ENCODE data around the gene SENP7. TPM values are rescaled to one million over a fixed set of nuclear protein-coding genes. Genes with fewer than 3 reads are reported as not detected.

Gene SENP7
- total and polyA plus RNA-seq, 11 donors = 5.3 to 12.0 (median 8.2) TPM

DNA sequence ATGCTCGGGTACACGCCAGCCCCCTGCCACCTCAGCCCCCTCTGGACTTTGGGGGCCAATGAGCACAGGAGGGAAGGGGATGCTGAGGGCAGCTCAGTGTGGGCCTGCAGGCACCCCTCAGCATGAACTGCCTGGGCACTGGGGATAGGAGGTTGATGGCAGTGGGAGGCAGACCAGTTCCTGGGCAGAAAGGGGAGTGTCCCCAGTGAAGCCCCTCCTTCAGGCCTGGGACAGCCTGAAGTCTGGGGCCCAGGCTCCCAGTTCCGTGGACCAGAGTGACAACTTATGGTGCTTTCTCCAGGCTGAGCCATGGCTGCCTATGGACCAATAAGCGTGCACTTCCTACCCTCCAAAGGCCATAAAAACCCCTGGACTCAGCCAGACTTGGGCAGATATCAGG lies 129.4 kb downstream of the SENP7 start:
- intact Hi-C loops (cut with DNase I) = loop anchor here in 5 of 10 donors (5.0 to 10.0 kb wide), 6 partner anchors 149 to 639 kb away; no protein-coding TSS in a partner anchor
- peaks cover 0 to 19% (median 4%) of the 10 kb centered on the region in 12 donors for H3K9me3 ChIP-seq
- no peak for DNase-seq
- no peak overlapping the region for H3K4me3 ChIP-seq
- peaks cover 0 to 40% (median 12%) of the 10 kb centered on the region in 12 donors for H3K4me1 ChIP-seq
- WGBS, 4 donors = 95 to 100% (median 98%) methylated on average over 2 to 4 of the region's 4 CpGs
- TF ChIP-seq, protein P1, sequence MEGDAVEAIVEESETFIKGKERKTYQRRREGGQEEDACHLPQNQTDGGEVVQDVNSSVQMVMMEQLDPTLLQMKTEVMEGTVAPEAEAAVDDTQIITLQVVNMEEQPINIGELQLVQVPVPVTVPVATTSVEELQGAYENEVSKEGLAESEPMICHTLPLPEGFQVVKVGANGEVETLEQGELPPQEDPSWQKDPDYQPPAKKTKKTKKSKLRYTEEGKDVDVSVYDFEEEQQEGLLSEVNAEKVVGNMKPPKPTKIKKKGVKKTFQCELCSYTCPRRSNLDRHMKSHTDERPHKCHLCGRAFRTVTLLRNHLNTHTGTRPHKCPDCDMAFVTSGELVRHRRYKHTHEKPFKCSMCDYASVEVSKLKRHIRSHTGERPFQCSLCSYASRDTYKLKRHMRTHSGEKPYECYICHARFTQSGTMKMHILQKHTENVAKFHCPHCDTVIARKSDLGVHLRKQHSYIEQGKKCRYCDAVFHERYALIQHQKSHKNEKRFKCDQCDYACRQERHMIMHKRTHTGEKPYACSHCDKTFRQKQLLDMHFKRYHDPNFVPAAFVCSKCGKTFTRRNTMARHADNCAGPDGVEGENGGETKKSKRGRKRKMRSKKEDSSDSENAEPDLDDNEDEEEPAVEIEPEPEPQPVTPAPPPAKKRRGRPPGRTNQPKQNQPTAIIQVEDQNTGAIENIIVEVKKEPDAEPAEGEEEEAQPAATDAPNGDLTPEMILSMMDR (IDR thresholded peaks at IDR 0.05) = no peak
- no peak for TF ChIP-seq POLR2A (IDR thresholded peaks at IDR 0.05)
- no peak overlapping the region for H3K27ac ChIP-seq
- no peaks in the 10 kb centered on the region for H3K36me3 ChIP-seq
- H3K27me3 ChIP-seq = no peaks in the 10 kb centered on the region
- ATAC-seq = peak in 1 of 4 donors; percentile 9

DNA sequence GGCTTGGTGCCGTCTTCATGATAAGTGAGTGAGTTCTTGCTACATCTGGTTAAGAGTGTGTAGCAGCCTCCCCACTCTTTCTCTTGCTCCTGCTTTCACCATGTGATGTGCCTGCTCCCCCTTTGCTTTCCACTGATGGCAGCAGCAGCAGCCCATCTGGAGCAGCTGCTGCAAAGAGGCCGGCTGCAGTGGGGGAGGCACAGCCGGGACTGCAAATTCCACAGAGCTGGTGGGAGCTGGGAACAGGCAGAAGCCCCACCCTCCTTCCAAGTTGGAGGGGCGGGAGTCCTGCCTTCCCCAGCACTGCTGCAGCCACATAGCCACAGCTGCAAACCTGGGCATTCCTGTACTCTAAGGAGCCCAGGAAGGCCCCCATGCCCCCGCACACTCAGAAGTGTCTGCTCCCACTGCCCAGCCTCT lies 129.8 kb downstream of the SENP7 start:
- intact Hi-C loops (cut with DNase I) = loop anchor here in 5 of 10 donors (5.0 to 10.0 kb wide), 6 partner anchors 148 to 638 kb away; no protein-coding TSS in a partner anchor
- Histone ChIP-seq H3K9me3 (peaks cover 0 to 19% (median 0%) of the 10 kb centered on the region in 12 donors), H3K27ac (no peak overlapping the region), H3K36me3 (no peaks in the 10 kb centered on the region), H3K4me3 (no peak overlapping the region), H3K4me1 (peaks cover 0 to 44% (median 14%) of the 10 kb centered on the region in 12 donors), H3K27me3 (no peaks in the 10 kb centered on the region)
- TF ChIP-seq, protein P1 (IDR thresholded peaks at IDR 0.05) = no peak
- TF ChIP-seq POLR2A (IDR thresholded peaks at IDR 0.05) = no peak
- 54 to 60% (median 57%) methylated on average over 4 to 5 of the region's 5 CpGs for WGBS, 4 donors
- DNase-seq (no peak), ATAC-seq (peak in 3 of 4 donors; percentile 16 to 38 (median 33))

DNA sequence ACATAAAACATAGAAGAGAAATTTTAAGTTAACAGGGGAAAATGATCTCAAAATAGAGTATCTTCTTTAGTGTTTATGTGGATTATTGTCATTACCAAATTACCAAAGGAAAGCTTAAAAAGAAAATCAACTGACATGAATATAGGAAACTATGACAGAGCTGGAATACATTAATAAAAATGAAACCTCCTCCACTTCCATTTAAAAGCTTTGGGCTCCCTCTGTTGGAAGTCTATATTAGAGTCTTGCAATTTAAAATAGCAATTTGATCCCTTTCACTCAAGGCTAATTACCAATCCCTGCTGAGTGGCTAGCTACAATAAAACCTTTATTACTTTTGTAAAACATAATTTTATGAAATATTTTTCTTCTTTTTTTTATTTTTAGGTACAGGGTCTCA lies 131.2 kb downstream of the SENP7 start:
- peaks cover 0 to 54% (median 23%) of the 10 kb centered on the region in 12 donors for H3K4me1 ChIP-seq
- no peaks in the 10 kb centered on the region for H3K36me3 ChIP-seq
- intact Hi-C loops (cut with DNase I) = loop anchor here in 6 of 10 donors (2.0 to 10.0 kb wide), 7 partner anchors 147 to 637 kb away; no protein-coding TSS in a partner anchor
- peaks cover 0 to 17% (median 0%) of the 10 kb centered on the region in 12 donors for H3K9me3 ChIP-seq
- no peak overlapping the region for H3K4me3 ChIP-seq
- ATAC-seq (peak in 1 of 4 donors; percentile 59), DNase-seq (no peak)
- no peaks in the 10 kb centered on the region for H3K27me3 ChIP-seq
- TF ChIP-seq, protein P1 (IDR thresholded peaks at IDR 0.05) = peak; percentile 19 to 65 (median 48)
- no peak for TF ChIP-seq POLR2A (IDR thresholded peaks at IDR 0.05)
- H3K27ac ChIP-seq = peak overlapping the region in 1 of 12 donors; percentile 17

DNA sequence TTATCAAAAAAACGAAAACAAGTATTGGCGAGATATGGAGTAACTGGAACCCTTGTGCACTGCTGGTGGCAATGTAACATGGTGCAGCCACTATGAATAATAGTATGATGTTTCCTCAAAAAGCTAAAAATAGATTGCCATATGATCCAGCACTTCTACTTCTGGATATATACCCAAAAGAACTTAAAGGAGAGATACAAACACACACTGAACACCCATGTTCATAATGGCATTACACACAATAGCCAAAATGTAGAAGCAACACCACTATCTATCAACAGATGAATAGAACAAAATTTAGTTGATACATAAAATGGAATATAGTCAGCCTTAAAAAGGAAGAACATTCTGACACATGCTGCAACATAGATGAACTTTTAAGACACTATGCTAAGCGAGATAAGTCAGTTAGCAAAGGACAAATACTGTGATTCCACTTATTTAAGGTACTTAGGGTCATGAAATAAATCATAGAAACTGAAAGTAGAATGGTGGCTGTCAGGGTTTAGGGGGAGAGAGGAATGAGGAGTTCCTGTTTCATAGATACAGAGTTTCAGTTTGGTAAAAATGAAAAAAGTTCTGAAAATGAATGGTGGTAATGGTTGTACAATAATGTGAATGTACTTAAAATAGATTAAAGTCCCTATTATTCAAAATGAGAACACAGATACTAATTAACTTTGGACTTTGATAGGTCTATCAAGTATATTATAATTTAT lies 133.2 kb downstream of the SENP7 start:
- DNase-seq = no peak
- H3K36me3 ChIP-seq = no peaks in the 10 kb centered on the region
- intact Hi-C loops (cut with DNase I) = loop anchor here in 6 of 10 donors (2.0 to 10.0 kb wide), 7 partner anchors 145 to 635 kb away; no protein-coding TSS in a partner anchor
- no peak for TF ChIP-seq POLR2A (IDR thresholded peaks at IDR 0.05)
- TF ChIP-seq, protein P1 (IDR thresholded peaks at IDR 0.05) = no peak
- H3K27ac ChIP-seq = peak overlapping the region in 3 of 12 donors; percentile 3 to 50 (median 7)
- 91 to 93% (median 92%) methylated on average over 3 of the region's 3 CpGs for WGBS, 4 donors
- ATAC-seq = no peak
- H3K27me3 ChIP-seq = no peaks in the 10 kb centered on the region
- H3K4me1 ChIP-seq = peaks cover 0 to 40% (median 15%) of the 10 kb centered on the region in 12 donors
- H3K4me3 ChIP-seq = no peak overlapping the region
- peaks cover 0 to 17% (median 0%) of the 10 kb centered on the region in 12 donors for H3K9me3 ChIP-seq

Measured in heart left ventricle (tissue), 16 donors.